GM13976 (cell line): ENCODE data around the gene ANO2.

Source experiments
- DNase-seq: peaks from one replicate; pipeline ENCODE4 v3.0.0; 2012; ENCODE audit warnings: low spot score
- CTCF ChIP-seq: IDR thresholded peaks from 2 replicates; pipeline ENCODE4 v1.5.1; 2012; ENCODE audit warnings: borderline replicate concordance, mild to moderate bottlenecking; ENCODE audit not compliant: insufficient read depth; ENCODE audit errors: extremely low read depth, missing control alignments, control extremely low read depth
- in situ Hi-C: fragments of 300-500 bp; cut with MboI; formaldehyde crosslinking; loops from one replicate; pipeline ENCODE4 v1.12.0; 2022; ENCODE audit warnings: low sequenced_read_pairs, mixed read lengths, inconsistent platforms; ENCODE audit not compliant: unreplicated experiment

The ANO2 gene

GRCh38 chr12:5984873-5985272 is 39.8 kb upstream of the ANO2 start:
- no peak for DNase-seq
- no peak for TF ChIP-seq CTCF
- in situ Hi-C loops: no loop called here

GRCh38 chr12:5982106-5982505 is 37.0 kb upstream of the ANO2 start:
- DNase-seq: no peak
- no peak for TF ChIP-seq CTCF
- in situ Hi-C loops: no loop called here

- TF ChIP-seq CTCF: no peak
- in situ Hi-C loops: no loop called here
- no peak for DNase-seq
Observed at GRCh38 chr12:5977556-5977955, 32.5 kb upstream of the ANO2 start.

GRCh38 chr12:5976711-5977110 is 31.7 kb upstream of the ANO2 start:
- in situ Hi-C loops: no loop called here
- no peak for TF ChIP-seq CTCF
- DNase-seq: no peak

- DNase-seq: no peak
- in situ Hi-C loops: no loop called here
- TF ChIP-seq CTCF: no peak
Observed at GRCh38 chr12:5976196-5976595, 31.1 kb upstream of the ANO2 start.

- no peak for DNase-seq
- in situ Hi-C loops: no loop called here
- TF ChIP-seq CTCF: no peak
Observed at GRCh38 chr12:5973461-5974115, 28.5 kb upstream of the ANO2 start.
